ENCODE measurements around the gene CDC25B.

DNA sequence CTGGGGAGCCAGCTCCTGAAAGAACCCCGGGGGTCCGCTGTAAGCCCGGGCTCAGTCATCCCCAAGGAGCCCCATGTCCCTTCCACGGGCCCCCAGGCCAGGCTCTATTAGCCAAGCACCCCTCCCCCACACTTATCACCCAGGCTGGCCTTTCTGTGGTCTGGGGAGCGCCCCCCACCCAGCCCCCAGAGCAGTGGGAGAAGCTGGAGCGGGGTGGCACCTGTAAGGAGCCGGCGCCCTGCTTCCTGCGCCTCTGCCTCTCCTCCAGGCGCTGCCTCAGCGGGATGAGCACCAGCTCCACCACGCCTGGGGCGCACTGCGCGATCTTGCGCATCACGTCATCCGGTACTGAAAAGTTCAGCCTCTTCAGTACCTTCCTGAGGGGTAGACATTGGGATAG is 17.1 kb upstream of the CDC25B start:
- TF ChIP-seq POLR2A (IDR thresholded peaks at IDR 0.05; ENCODE audit: insufficient read depth in 1 of 2, low read depth in 2 of 2, low read length in 2 of 2) (no peak), GABPA (IDR thresholded peaks at IDR 0.05; ENCODE audit: low read depth, low read length) (no peak), GABPA (CRISPR knock-in tag; IDR thresholded peaks at IDR 0.05; ENCODE audit: low read depth) (no peak)
- TF ChIP-seq, protein P1, sequence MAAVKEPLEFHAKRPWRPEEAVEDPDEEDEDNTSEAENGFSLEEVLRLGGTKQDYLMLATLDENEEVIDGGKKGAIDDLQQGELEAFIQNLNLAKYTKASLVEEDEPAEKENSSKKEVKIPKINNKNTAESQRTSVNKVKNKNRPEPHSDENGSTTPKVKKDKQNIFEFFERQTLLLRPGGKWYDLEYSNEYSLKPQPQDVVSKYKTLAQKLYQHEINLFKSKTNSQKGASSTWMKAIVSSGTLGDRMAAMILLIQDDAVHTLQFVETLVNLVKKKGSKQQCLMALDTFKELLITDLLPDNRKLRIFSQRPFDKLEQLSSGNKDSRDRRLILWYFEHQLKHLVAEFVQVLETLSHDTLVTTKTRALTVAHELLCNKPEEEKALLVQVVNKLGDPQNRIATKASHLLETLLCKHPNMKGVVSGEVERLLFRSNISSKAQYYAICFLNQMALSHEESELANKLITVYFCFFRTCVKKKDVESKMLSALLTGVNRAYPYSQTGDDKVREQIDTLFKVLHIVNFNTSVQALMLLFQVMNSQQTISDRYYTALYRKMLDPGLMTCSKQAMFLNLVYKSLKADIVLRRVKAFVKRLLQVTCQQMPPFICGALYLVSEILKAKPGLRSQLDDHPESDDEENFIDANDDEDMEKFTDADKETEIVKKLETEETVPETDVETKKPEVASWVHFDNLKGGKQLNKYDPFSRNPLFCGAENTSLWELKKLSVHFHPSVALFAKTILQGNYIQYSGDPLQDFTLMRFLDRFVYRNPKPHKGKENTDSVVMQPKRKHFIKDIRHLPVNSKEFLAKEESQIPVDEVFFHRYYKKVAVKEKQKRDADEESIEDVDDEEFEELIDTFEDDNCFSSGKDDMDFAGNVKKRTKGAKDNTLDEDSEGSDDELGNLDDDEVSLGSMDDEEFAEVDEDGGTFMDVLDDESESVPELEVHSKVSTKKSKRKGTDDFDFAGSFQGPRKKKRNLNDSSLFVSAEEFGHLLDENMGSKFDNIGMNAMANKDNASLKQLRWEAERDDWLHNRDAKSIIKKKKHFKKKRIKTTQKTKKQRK (IDR thresholded peaks at IDR 0.05; ENCODE audit: low read length) = no peak

Measured in HepG2 (cell line).